ENCODE results near the gene GARRE1. TPM values are rescaled to one million over a fixed set of nuclear protein-coding genes. Genes with fewer than 3 reads are reported as not detected.
"Not testable (repeated sequence)": the region's sequence is repeated elsewhere in the genome, so short reads cannot be mapped to it uniquely, and the experiment has no call there.

Gene GARRE1
- total and polyA plus RNA-seq, 12 donors: 5.1 to 20.9 (median 13.5) TPM

GRCh38 chr19:34244611-34245299, 9.6 kb upstream of the GARRE1 start:
- WGBS, 4 donors: 85 to 91% (median 87%) methylated on average over 13 of the region's 13 CpGs
- TF ChIP-seq, protein P1, sequence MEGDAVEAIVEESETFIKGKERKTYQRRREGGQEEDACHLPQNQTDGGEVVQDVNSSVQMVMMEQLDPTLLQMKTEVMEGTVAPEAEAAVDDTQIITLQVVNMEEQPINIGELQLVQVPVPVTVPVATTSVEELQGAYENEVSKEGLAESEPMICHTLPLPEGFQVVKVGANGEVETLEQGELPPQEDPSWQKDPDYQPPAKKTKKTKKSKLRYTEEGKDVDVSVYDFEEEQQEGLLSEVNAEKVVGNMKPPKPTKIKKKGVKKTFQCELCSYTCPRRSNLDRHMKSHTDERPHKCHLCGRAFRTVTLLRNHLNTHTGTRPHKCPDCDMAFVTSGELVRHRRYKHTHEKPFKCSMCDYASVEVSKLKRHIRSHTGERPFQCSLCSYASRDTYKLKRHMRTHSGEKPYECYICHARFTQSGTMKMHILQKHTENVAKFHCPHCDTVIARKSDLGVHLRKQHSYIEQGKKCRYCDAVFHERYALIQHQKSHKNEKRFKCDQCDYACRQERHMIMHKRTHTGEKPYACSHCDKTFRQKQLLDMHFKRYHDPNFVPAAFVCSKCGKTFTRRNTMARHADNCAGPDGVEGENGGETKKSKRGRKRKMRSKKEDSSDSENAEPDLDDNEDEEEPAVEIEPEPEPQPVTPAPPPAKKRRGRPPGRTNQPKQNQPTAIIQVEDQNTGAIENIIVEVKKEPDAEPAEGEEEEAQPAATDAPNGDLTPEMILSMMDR (IDR thresholded peaks at IDR 0.05): no peak
- no peak for TF ChIP-seq POLR2A (IDR thresholded peaks at IDR 0.05)
- DNase-seq: no peak
- no peak overlapping the region for H3K27ac ChIP-seq
- H3K4me1 ChIP-seq (replicated peaks in 1 of 2): no peaks in the 10 kb centered on the region
- H3K9me3 ChIP-seq (replicated peaks in 1 of 3): no peaks in the 10 kb centered on the region
- intact Hi-C loops (cut with DNase I): no loop called here
- no peaks in the 10 kb centered on the region for H3K36me3 ChIP-seq (replicated peaks in 1 of 2)
- H3K4me3 ChIP-seq: no peak overlapping the region
- H3K27me3 ChIP-seq: no peaks in the 10 kb centered on the region

DNA sequence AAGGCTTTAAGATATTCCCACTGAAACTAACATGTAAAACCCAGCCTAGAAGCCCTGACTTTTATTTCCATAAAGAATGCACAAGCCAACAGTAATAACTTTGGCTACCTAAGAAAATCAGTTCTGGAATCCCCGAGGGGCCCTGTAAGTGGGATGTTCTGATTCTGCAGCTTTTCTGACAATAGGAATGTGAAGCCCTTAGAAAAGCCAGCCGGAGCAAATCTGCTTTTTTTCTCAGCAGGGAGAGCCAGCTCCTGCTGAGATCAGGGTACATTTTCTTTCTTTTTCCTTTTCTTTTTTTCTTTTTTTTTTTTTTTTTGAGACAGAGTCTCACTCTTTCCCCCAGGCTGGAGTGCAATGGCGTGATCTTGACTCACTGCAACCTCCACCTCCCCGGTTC, 8.0 kb upstream of the GARRE1 start:
- Histone ChIP-seq H3K27me3 (no peaks in the 10 kb centered on the region), H3K27ac (no peak overlapping the region), H3K4me1 (replicated peaks in 1 of 2) (no peaks in the 10 kb centered on the region), H3K36me3 (replicated peaks in 1 of 2) (no peaks in the 10 kb centered on the region), H3K4me3 (no peak overlapping the region), H3K9me3 (replicated peaks in 1 of 3) (no peaks in the 10 kb centered on the region)
- DNase-seq: no peak
- intact Hi-C loops (cut with DNase I): no loop called here
- TF ChIP-seq, protein P1 (IDR thresholded peaks at IDR 0.05): no peak
- TF ChIP-seq POLR2A (IDR thresholded peaks at IDR 0.05): no peak
- 73 to 81% (median 77%) methylated on average over 4 of the region's 4 CpGs for WGBS, 4 donors

GRCh38 chr19:34248941-34249340, 5.4 kb upstream of the GARRE1 start:
- no peak overlapping the region for H3K27ac ChIP-seq
- no peak overlapping the region for H3K4me3 ChIP-seq
- no peak for DNase-seq
- no peaks in the 10 kb centered on the region for H3K36me3 ChIP-seq (replicated peaks in 1 of 2)
- no peaks in the 10 kb centered on the region for H3K9me3 ChIP-seq (replicated peaks in 1 of 3)
- no peaks in the 10 kb centered on the region for H3K27me3 ChIP-seq
- TF ChIP-seq, protein P1 (IDR thresholded peaks at IDR 0.05): no peak
- no peak for TF ChIP-seq POLR2A (IDR thresholded peaks at IDR 0.05)
- 85 to 97% (median 90%) methylated on average over 3 to 4 of the region's 4 CpGs for WGBS, 4 donors
- intact Hi-C loops (cut with DNase I): no loop called here
- H3K4me1 ChIP-seq (replicated peaks in 1 of 2): peaks cover 4 to 6% of the 10 kb centered on the region in 2 donors

GRCh38 chr19:34253167-34253566, 1.2 kb upstream of the GARRE1 start:
- WGBS, 4 donors: 95 to 97% (median 97%) methylated on average over 14 of the region's 14 CpGs
- intact Hi-C loops (cut with DNase I): loop anchor here in 1 of 2 donors (10.0 kb wide), 1 partner anchor 82 kb away; no protein-coding TSS in a partner anchor
- not testable (repeated sequence) for H3K27ac ChIP-seq; H3K36me3 ChIP-seq (replicated peaks in 1 of 2); H3K4me3 ChIP-seq; DNase-seq; H3K27me3 ChIP-seq; H3K9me3 ChIP-seq (replicated peaks in 1 of 3)
- peaks cover 12 to 31% of the 10 kb centered on the region in 2 donors for H3K4me1 ChIP-seq (replicated peaks in 1 of 2)

DNA sequence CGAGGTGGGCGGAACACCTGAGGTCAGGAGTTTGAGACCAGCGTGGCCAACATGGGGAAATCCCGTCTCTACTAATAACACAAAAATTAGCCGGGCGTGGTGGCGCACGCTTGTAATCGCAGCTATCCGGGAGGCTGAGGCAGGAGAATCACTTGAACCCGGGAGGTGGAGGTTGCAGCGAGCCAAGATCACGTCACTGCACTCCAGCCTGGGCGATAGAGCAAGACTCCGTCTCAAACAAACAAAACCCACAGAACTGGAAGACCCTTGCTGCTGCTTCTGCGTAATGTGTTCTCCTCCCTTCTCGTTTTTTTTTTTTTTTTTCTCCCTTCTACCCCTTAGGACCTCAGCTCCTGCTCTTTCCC, 691 bp upstream of the GARRE1 start:
- H3K36me3 ChIP-seq (replicated peaks in 1 of 2); H3K27me3 ChIP-seq; H3K9me3 ChIP-seq (replicated peaks in 1 of 3); DNase-seq: not testable (repeated sequence)
- H3K4me3 ChIP-seq: peak overlapping the region in 2 of 4 donors; percentile 98
- peak overlapping the region in 3 of 5 donors; percentile 83 to 94 (median 89) for H3K27ac ChIP-seq
- 60 to 68% (median 64%) methylated on average over 17 of the region's 17 CpGs for WGBS, 4 donors
- intact Hi-C loops (cut with DNase I): loop anchor here in 1 of 2 donors (10.0 kb wide), 1 partner anchor 81 kb away; no protein-coding TSS in a partner anchor
- H3K4me1 ChIP-seq (replicated peaks in 1 of 2): peaks cover 12 to 31% of the 10 kb centered on the region in 2 donors

Measured in adrenal gland (tissue), 12 donors.